Measurements from ENCODE around the gene GTPBP10. TPM values are rescaled to one million over a fixed set of nuclear protein-coding genes. Genes with fewer than 3 reads are reported as not detected.

GTPBP10 gene
- total and polyA plus RNA-seq, 9 of the 15 experiments (the other 6 are each of a cell fraction or from before 2014, with no cell fraction given) = 34.6 to 89.8 (median 76.4) TPM

- ATAC-seq = no peak
- intact Hi-C loops (cut with micrococcal nuclease) = loop anchor here (5.0 kb wide), 1 partner anchor 953 kb away; no protein-coding TSS in a partner anchor
- peaks cover 73% of the 10 kb centered on the region for H3K79me2 ChIP-seq (ENCODE audit: control insufficient read depth, insufficient read depth, low read length)
- TF ChIP-seq, protein P1, sequence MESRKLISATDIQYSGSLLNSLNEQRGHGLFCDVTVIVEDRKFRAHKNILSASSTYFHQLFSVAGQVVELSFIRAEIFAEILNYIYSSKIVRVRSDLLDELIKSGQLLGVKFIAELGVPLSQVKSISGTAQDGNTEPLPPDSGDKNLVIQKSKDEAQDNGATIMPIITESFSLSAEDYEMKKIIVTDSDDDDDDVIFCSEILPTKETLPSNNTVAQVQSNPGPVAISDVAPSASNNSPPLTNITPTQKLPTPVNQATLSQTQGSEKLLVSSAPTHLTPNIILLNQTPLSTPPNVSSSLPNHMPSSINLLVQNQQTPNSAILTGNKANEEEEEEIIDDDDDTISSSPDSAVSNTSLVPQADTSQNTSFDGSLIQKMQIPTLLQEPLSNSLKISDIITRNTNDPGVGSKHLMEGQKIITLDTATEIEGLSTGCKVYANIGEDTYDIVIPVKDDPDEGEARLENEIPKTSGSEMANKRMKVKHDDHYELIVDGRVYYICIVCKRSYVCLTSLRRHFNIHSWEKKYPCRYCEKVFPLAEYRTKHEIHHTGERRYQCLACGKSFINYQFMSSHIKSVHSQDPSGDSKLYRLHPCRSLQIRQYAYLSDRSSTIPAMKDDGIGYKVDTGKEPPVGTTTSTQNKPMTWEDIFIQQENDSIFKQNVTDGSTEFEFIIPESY (CRISPR knock-in tag; IDR thresholded peaks at IDR 0.05) = no peak
- TF ChIP-seq PHF20 (IDR thresholded peaks at IDR 0.05; ENCODE audit: partially characterized antibody) (no peak), ZFP1 (CRISPR knock-in tag; IDR thresholded peaks at IDR 0.05) (no peak), JUN (IDR thresholded peaks at IDR 0.05; ENCODE audit: borderline replicate concordance, low read depth, low read length) (no peak), JUN (CRISPR knock-in tag; IDR thresholded peaks at IDR 0.05; ENCODE audit: borderline replicate concordance) (no peak)
- TF ChIP-seq, protein P2, sequence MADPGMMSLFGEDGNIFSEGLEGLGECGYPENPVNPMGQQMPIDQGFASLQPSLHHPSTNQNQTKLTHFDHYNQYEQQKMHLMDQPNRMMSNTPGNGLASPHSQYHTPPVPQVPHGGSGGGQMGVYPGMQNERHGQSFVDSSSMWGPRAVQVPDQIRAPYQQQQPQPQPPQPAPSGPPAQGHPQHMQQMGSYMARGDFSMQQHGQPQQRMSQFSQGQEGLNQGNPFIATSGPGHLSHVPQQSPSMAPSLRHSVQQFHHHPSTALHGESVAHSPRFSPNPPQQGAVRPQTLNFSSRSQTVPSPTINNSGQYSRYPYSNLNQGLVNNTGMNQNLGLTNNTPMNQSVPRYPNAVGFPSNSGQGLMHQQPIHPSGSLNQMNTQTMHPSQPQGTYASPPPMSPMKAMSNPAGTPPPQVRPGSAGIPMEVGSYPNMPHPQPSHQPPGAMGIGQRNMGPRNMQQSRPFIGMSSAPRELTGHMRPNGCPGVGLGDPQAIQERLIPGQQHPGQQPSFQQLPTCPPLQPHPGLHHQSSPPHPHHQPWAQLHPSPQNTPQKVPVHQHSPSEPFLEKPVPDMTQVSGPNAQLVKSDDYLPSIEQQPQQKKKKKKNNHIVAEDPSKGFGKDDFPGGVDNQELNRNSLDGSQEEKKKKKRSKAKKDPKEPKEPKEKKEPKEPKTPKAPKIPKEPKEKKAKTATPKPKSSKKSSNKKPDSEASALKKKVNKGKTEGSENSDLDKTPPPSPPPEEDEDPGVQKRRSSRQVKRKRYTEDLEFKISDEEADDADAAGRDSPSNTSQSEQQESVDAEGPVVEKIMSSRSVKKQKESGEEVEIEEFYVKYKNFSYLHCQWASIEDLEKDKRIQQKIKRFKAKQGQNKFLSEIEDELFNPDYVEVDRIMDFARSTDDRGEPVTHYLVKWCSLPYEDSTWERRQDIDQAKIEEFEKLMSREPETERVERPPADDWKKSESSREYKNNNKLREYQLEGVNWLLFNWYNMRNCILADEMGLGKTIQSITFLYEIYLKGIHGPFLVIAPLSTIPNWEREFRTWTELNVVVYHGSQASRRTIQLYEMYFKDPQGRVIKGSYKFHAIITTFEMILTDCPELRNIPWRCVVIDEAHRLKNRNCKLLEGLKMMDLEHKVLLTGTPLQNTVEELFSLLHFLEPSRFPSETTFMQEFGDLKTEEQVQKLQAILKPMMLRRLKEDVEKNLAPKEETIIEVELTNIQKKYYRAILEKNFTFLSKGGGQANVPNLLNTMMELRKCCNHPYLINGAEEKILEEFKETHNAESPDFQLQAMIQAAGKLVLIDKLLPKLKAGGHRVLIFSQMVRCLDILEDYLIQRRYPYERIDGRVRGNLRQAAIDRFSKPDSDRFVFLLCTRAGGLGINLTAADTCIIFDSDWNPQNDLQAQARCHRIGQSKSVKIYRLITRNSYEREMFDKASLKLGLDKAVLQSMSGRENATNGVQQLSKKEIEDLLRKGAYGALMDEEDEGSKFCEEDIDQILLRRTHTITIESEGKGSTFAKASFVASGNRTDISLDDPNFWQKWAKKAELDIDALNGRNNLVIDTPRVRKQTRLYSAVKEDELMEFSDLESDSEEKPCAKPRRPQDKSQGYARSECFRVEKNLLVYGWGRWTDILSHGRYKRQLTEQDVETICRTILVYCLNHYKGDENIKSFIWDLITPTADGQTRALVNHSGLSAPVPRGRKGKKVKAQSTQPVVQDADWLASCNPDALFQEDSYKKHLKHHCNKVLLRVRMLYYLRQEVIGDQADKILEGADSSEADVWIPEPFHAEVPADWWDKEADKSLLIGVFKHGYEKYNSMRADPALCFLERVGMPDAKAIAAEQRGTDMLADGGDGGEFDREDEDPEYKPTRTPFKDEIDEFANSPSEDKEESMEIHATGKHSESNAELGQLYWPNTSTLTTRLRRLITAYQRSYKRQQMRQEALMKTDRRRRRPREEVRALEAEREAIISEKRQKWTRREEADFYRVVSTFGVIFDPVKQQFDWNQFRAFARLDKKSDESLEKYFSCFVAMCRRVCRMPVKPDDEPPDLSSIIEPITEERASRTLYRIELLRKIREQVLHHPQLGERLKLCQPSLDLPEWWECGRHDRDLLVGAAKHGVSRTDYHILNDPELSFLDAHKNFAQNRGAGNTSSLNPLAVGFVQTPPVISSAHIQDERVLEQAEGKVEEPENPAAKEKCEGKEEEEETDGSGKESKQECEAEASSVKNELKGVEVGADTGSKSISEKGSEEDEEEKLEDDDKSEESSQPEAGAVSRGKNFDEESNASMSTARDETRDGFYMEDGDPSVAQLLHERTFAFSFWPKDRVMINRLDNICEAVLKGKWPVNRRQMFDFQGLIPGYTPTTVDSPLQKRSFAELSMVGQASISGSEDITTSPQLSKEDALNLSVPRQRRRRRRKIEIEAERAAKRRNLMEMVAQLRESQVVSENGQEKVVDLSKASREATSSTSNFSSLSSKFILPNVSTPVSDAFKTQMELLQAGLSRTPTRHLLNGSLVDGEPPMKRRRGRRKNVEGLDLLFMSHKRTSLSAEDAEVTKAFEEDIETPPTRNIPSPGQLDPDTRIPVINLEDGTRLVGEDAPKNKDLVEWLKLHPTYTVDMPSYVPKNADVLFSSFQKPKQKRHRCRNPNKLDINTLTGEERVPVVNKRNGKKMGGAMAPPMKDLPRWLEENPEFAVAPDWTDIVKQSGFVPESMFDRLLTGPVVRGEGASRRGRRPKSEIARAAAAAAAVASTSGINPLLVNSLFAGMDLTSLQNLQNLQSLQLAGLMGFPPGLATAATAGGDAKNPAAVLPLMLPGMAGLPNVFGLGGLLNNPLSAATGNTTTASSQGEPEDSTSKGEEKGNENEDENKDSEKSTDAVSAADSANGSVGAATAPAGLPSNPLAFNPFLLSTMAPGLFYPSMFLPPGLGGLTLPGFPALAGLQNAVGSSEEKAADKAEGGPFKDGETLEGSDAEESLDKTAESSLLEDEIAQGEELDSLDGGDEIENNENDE (IDR thresholded peaks at IDR 0.05; ENCODE audit: low read depth, low read length) = no peak
Observed at GRCh38 chr7:90349305-90349704, 2.8 kb downstream of the GTPBP10 start.

More at GRCh38 chr7:90349305-90349704, 2.8 kb downstream of the GTPBP10 start:
- ChIA-PET CTCF (ENCODE audit: low intra/inter-chr PET ratio) (no interaction called here), POLR2A (interaction anchor here (0.7 kb wide), 1 partner anchor 8 kb away, joined by 5 read pairs; no protein-coding TSS in a partner anchor)
- H4K20me1 ChIP-seq (replicated peaks; ENCODE audit: control insufficient read depth, insufficient read depth, low read length) = no peaks in the 10 kb centered on the region
- H3K9ac ChIP-seq (ENCODE audit: insufficient read depth in 1 of 2, low read depth in 2 of 2, low read length in 2 of 2) = no peak overlapping the region
- FAIRE-seq (no peak), DNase-seq (ENCODE audit: extremely low read depth in 1 of 4, low spot score in 3 of 4) (no peak)
- no peaks in the 10 kb centered on the region for H3K9me1 ChIP-seq (ENCODE audit: control insufficient read depth, insufficient read depth, low read length)
- no peak overlapping the region for H3K4me3 ChIP-seq
- in situ Hi-C loops (cut with MboI) = loop anchor here (5.0 kb wide), 1 partner anchor 53 kb away; the partner anchor contains the start of gene CLDN12
- no peak overlapping the region for H2AFZ ChIP-seq (ENCODE audit: low read depth, low read length)
- WGBS (ENCODE audit: insufficient coverage, low coverage, missing lambda C conversion rate) = 80% methylated on average over 4 of the region's 4 CpGs
- no peak overlapping the region for H3K4me2 ChIP-seq (ENCODE audit: insufficient read depth, low read length)
- H3K36me3 ChIP-seq (ENCODE audit: control insufficient read depth, insufficient read depth, low read length) = peaks cover 33% of the 10 kb centered on the region
- peak overlapping the region; percentile 27; the same call in 2 of the 3 replicates for H3K27ac ChIP-seq (ENCODE audit: extremely low read depth, low read depth, low read length)
- H3K4me1 ChIP-seq (replicated peaks in 1 of 2; ENCODE audit: control insufficient read depth in 2 of 2, insufficient read depth in 2 of 2, low read length in 2 of 2) = peaks cover 8 to 14% of the 10 kb centered on the region in 2 experiments; a peak in 3 of 5 replicates
- BruUV-seq (replicated peaks) = no TSS peak
- no peaks in the 10 kb centered on the region for H3K27me3 ChIP-seq (ENCODE audit: control insufficient read depth in 2 of 2, insufficient read depth in 2 of 2, low read length in 2 of 2)
- H3K9me3 ChIP-seq (replicated peaks; ENCODE audit: control insufficient read depth, insufficient read depth, low read depth, low read length) = no peaks in the 10 kb centered on the region
